GM13976 (cell line): ENCODE results near the gene PPT1.
"Not testable (repeated sequence)": the region's sequence is repeated elsewhere in the genome, so short reads cannot be mapped to it uniquely, and the experiment has no call there.

Experiments used
- DNase-seq: peaks from one replicate; pipeline ENCODE4 v3.0.0; 2012; ENCODE audit warnings: low spot score
- CTCF ChIP-seq: IDR thresholded peaks from 2 replicates; pipeline ENCODE4 v1.5.1; 2012; ENCODE audit warnings: borderline replicate concordance, mild to moderate bottlenecking; ENCODE audit not compliant: insufficient read depth; ENCODE audit errors: extremely low read depth, missing control alignments, control extremely low read depth
- in situ Hi-C: fragments of 300-500 bp; cut with MboI; formaldehyde crosslinking; loops from one replicate; pipeline ENCODE4 v1.12.0; 2022; ENCODE audit warnings: low sequenced_read_pairs, mixed read lengths, inconsistent platforms; ENCODE audit not compliant: unreplicated experiment

The PPT1 gene

GRCh38 chr1:40092706-40093639 is 4.1 kb downstream of the PPT1 start:
- no peak for DNase-seq
- in situ Hi-C loops: no loop called here
- no peak for TF ChIP-seq CTCF

GRCh38 chr1:40092241-40092640 is 4.8 kb downstream of the PPT1 start:
- TF ChIP-seq CTCF: no peak

DNA sequence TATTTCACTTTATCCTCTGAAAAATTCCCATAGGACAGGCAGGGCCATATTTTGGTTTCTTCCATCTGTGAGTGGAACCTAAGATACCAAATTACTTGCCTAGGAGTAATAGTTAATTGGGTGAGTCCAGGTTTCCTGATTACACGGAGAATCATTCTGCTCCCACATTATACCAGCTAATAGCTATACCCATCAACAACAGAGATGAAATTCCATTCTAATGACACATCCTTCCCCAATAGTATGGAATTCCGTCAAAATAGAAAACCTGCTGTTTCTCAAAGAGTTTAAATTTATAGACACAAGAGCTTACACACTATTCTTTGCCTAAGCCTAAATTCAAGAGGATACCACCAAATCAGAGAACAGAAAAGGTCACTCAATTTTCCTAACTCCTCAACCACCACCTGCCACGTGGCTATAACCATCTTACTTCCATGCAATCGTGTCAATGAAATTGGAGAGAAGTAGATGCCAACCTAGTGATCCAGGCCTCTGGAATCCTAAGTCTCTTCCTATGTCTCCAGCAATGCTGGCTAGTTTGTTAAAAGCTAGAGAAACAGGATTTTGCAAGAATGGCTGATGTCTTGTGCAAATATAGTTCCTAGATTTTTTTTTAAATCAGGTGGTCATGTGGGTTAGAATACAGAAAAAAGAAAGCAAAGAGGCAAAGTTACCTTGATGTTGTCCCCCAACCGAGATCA is 6.2 kb downstream of the PPT1 start:
- in situ Hi-C loops: no loop called here
- TF ChIP-seq CTCF: no peak
- no peak for DNase-seq

More at GRCh38 chr1:40092241-40092640, 4.8 kb downstream of the PPT1 start:
- in situ Hi-C loops: no loop called here
- no peak for DNase-seq

DNA sequence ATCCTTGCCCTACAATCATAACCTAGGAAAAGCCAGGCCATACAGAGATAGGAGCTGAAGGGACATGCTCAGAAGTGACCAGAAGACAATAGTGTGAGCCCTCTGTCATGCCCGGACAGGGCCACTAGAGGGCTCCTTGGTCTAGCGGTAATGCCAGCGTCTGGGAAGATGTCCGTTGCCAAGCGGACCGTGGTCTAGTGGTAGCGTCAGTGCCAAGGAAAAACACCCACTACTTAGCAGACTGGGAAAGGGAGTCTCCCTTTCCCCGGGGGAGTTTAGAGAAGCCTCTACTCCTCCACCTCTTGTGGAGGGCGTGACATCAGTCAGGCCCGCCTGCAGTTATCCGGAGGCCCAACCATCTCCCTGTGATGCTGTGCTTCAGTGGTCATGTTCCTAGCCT is 12.3 kb downstream of the PPT1 start:
- DNase-seq, in situ Hi-C loops: not testable (repeated sequence)
- peak; percentile 53 for TF ChIP-seq CTCF

GRCh38 chr1:40081871-40082270 is 15.2 kb downstream of the PPT1 start:
- no peak for DNase-seq
- TF ChIP-seq CTCF: no peak
- in situ Hi-C loops: no loop called here

GRCh38 chr1:40079774-40080400 is 17.2 kb downstream of the PPT1 start:
- in situ Hi-C loops: no loop called here
- TF ChIP-seq CTCF: no peak
- no peak for DNase-seq
